Calu3 (cell line): ENCODE data around the gene PANK2. TPM values are rescaled to one million over a fixed set of nuclear protein-coding genes. Genes with fewer than 3 reads are reported as not detected.

Source experiments
- BruUV-seq: library from RNA; stranded (reverse); fragments of 400-500 nt; replicated peaks from 2 replicates; lab custom pipeline; 2021; lab: Mats Ljungman, UMichigan
- CTCF ChIA-PET: fragments of 300-600 bp; sonication (Branson Sonifier 250); formaldehyde crosslinking; loops from one replicate; lab custom pipeline; 2022; ENCODE audit warnings: antibody characterized with exemption; lab: Charles Lee
- DNase-seq: peaks from one replicate; pipeline ENCODE4 v3.0.0; 2022
- H3K27ac Mint-ChIP-seq: one replicate; pipeline ENCODE4 v1.8.0; 2022; ENCODE audit warnings: mixed read lengths; ENCODE audit not compliant: unreplicated experiment
- H3K27me3 Mint-ChIP-seq: one replicate; pipeline ENCODE4 v1.8.0; 2022; ENCODE audit warnings: mixed read lengths; ENCODE audit not compliant: unreplicated experiment
- H3K36me3 Mint-ChIP-seq: one replicate; pipeline ENCODE4 v1.8.0; 2022; ENCODE audit warnings: mild to moderate bottlenecking, moderate library complexity, mixed read lengths; ENCODE audit not compliant: insufficient read depth, unreplicated experiment
- H3K4me1 Mint-ChIP-seq: one replicate; pipeline ENCODE4 v1.8.0; 2022; ENCODE audit warnings: mild to moderate bottlenecking, low read depth, mixed read lengths; ENCODE audit not compliant: unreplicated experiment
- H3K4me3 Mint-ChIP-seq: one replicate; pipeline ENCODE4 v1.8.0; 2022; ENCODE audit warnings: mild to moderate bottlenecking, low read depth, moderate library complexity, mixed read lengths; ENCODE audit not compliant: unreplicated experiment
- H3K9me3 Mint-ChIP-seq: one replicate; pipeline ENCODE4 v1.8.0; 2022; ENCODE audit warnings: low read depth, mixed read lengths; ENCODE audit not compliant: unreplicated experiment
- intact Hi-C: fragments of 100-400 bp; cut with micrococcal nuclease; formaldehyde crosslinking; loops from one replicate; pipeline ENCODE4 v1.10.0; 2022; ENCODE audit not compliant: unreplicated experiment
- total RNA-seq: library from RNA; stranded (reverse); gene quantifications from 2 replicates; pipeline ENCODE4 v1.2.3, GENCODE V29; 2022
- TF ChIP-seq, protein P1 (sequence below): fragments of 200-600 bp; IDR thresholded peaks from one replicate; pipeline ENCODE4 v1.8.0; 2022; ENCODE audit warnings: antibody characterized with exemption; ENCODE audit not compliant: unreplicated experiment

The PANK2 gene
- total RNA-seq, 1 experiment from 2014 or later, result 37.9 TPM

DNA sequence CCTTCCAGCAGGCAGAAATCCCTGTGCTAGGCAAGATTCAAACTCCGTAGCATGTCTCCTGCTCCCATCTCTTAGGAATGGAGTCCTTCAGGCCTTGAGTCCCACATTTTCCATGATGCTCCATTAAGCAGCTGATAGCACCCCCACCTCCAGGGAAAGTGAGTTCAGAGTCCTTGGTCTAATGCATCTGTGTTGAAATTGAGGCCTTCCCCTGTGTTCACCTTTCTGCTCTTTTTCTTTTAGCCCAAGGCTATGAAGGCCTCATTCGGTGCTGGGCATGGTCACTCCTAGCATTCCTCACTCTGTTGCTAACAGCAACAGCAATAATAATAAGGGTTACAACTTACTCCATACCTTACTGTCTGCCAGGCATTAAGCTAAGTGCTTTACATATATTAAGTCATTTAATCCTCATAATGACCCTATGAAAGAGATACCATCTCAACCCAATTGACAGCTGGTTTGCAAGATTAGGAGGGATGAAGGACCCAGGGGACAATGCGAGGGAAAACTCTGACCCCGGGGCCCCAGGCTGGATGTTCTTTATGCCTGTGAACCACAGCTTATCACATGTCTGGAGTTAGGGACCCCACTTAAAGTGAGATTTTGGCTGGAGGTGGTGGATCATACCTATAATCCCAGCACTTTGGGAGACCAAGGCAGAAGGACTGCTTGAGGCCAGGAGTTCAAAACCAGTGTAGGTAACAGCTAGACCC, 17.5 kb upstream of the PANK2 start:
- no peaks in the 10 kb centered on the region for H3K4me1 Mint-ChIP-seq
- no peak overlapping the region for H3K4me3 Mint-ChIP-seq
- no peaks in the 10 kb centered on the region for H3K9me3 Mint-ChIP-seq
- no TSS peak for BruUV-seq
- H3K27ac Mint-ChIP-seq, result no peak overlapping the region
- intact Hi-C loops, result no loop called here
- peaks cover 41% of the 10 kb centered on the region for H3K36me3 Mint-ChIP-seq
- no peaks in the 10 kb centered on the region for H3K27me3 Mint-ChIP-seq
- TF ChIP-seq, protein P1, sequence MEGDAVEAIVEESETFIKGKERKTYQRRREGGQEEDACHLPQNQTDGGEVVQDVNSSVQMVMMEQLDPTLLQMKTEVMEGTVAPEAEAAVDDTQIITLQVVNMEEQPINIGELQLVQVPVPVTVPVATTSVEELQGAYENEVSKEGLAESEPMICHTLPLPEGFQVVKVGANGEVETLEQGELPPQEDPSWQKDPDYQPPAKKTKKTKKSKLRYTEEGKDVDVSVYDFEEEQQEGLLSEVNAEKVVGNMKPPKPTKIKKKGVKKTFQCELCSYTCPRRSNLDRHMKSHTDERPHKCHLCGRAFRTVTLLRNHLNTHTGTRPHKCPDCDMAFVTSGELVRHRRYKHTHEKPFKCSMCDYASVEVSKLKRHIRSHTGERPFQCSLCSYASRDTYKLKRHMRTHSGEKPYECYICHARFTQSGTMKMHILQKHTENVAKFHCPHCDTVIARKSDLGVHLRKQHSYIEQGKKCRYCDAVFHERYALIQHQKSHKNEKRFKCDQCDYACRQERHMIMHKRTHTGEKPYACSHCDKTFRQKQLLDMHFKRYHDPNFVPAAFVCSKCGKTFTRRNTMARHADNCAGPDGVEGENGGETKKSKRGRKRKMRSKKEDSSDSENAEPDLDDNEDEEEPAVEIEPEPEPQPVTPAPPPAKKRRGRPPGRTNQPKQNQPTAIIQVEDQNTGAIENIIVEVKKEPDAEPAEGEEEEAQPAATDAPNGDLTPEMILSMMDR, result no peak
- CTCF ChIA-PET, result no interaction called here
- no peak for DNase-seq

DNA sequence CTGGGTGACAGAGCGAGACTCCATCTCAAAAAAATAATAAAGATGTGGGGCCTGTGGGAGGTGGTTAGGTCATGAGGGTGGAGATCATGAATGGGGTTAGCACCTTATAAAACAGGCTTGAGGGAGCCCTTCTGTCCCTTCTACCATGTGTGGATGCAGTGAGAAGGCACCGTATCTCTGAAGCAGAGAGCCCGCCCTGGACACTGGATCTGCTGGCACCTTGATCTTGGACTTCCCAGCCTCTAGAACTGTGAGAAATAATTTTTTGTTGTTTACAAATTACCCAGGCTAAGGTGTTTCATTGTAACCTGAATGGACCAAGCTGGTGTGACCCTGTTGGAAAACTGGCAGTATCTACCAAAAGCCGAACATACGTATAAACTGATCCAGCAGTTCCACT, 15.7 kb upstream of the PANK2 start:
- H3K4me1 Mint-ChIP-seq, result no peaks in the 10 kb centered on the region
- peaks cover 34% of the 10 kb centered on the region for H3K36me3 Mint-ChIP-seq
- CTCF ChIA-PET, result no interaction called here
- intact Hi-C loops, result no loop called here
- H3K27ac Mint-ChIP-seq, result peak overlapping the region; percentile 52
- BruUV-seq, result no TSS peak
- no peaks in the 10 kb centered on the region for H3K9me3 Mint-ChIP-seq
- TF ChIP-seq, protein P1, result no peak
- no peak overlapping the region for H3K4me3 Mint-ChIP-seq
- H3K27me3 Mint-ChIP-seq, result no peaks in the 10 kb centered on the region
- no peak for DNase-seq

DNA sequence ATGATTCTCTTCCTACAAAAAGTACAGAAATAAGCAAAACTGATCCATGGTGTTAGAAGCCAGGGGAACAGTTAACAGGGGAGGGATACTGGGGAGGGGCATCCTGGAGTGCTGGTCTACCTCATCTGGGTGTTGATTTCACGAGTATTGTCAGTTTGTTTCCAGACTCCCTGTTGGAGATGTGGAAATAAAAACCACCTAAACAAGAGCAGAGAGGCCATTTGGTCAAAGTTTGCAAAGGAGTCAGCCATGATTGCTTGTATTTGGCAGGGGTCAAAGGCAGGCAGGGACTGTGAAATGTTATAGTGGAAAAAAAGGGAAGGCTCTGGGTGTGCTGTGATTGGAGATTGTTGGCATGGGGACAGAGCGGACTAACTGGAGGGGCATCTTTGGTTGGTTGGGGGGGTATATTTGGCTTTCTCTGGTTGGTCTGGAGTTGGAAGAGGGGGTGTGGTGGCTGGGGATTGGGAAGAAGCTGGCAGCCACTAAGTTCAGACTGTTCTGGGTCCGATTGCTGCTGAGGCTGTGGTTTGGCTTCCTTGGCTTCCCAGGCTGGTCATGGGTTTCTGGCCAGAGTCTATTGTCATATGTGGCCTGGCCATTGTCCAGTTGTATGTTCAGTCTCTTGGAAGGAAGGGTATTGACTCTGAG, 14.9 kb upstream of the PANK2 start:
- Mint-ChIP-seq H3K9me3 (no peaks in the 10 kb centered on the region), H3K27ac (peak overlapping the region; percentile 52), H3K4me3 (no peak overlapping the region), H3K36me3 (peaks cover 34% of the 10 kb centered on the region), H3K27me3 (no peaks in the 10 kb centered on the region), H3K4me1 (no peaks in the 10 kb centered on the region)
- DNase-seq, result no peak
- no TSS peak for BruUV-seq
- CTCF ChIA-PET, result no interaction called here
- intact Hi-C loops, result no loop called here
- TF ChIP-seq, protein P1, result no peak

DNA sequence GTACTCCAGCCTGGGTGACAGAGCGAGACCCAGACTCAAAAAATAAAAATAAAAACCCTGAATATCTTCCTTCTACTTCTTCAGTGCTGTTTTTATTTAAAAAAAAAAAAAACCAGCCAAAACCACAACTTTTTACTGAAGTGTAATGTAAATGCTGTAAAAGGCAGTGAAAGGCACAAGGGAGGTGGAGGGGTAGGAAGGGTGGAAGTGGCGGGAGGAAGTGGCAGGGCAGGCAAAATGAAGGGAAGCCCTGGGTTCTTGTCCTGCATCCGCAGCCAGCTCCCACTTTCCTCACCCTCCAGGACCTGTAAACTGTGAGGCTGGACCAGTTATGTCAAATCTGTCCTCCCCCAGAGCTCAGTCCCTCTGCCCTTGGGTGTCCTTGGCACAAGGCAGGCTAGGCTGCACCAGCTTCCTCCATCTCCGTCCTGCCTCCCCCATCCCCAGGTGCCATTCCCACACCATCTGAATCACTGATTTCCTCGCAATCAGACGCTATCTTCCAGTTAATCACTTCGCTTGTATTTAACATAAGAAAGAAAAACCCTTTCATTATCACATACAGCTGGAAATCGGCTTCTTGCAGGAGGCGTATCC, 13.7 kb upstream of the PANK2 start:
- peaks cover 28% of the 10 kb centered on the region for H3K36me3 Mint-ChIP-seq
- no peaks in the 10 kb centered on the region for H3K4me1 Mint-ChIP-seq
- TF ChIP-seq, protein P1, result no peak
- intact Hi-C loops, result no loop called here
- H3K9me3 Mint-ChIP-seq, result no peaks in the 10 kb centered on the region
- no TSS peak for BruUV-seq
- CTCF ChIA-PET, result interaction anchor here (0.6 kb wide), 1 partner anchor 13 kb away, joined by 5 read pairs; no protein-coding TSS in a partner anchor
- H3K27ac Mint-ChIP-seq, result no peak overlapping the region
- no peak for DNase-seq
- H3K4me3 Mint-ChIP-seq, result no peak overlapping the region
- H3K27me3 Mint-ChIP-seq, result no peaks in the 10 kb centered on the region
